HepG2 (cell line): Measurements from ENCODE around the gene SAYSD1. TPM values are rescaled to one million over a fixed set of nuclear protein-coding genes. Genes with fewer than 3 reads are reported as not detected.
A peak's percentile ranks its signal among the peaks of the same experiment; 100 is the strongest.

Experiments used
- ATM ChIP-seq: fragments of 450-650 bp; IDR thresholded peaks from 2 replicates; pipeline ENCODE4 v1.7.1; 2017; ENCODE audit warnings: mild to moderate bottlenecking, borderline replicate concordance
- CHCHD3 ChIP-seq: sonication (generic); formaldehyde crosslinking; IDR thresholded peaks from 2 replicates; pipeline ENCODE4 v1.8.0; 2022; ENCODE audit warnings: mild to moderate bottlenecking, missing genetic modification reagents, moderate library complexity
- KAT2B ChIP-seq: fragments of 150-350 bp; IDR thresholded peaks from 2 replicates; pipeline ENCODE4 v1.6.1; 2014; ENCODE audit warnings: low read depth, low read length, borderline replicate concordance
- MXD3 ChIP-seq: IDR thresholded peaks from 2 replicates; pipeline ENCODE4 v1.6.1; 2016; ENCODE audit warnings: mild to moderate bottlenecking, missing biosample characterization, missing genetic modification reagents
- NR0B2 ChIP-seq: sonication (generic); formaldehyde crosslinking; IDR thresholded peaks from 2 replicates; pipeline ENCODE4 v1.4.0; 2020; ENCODE audit warnings: mild to moderate bottlenecking, missing genetic modification reagents
- PTBP1 ChIP-seq: fragments of 200-400 bp; formaldehyde crosslinking; IDR thresholded peaks from 2 replicates; pipeline ENCODE4 v1.6.1; 2018; ENCODE audit warnings: low read length, low read depth; ENCODE audit not compliant: poor library complexity, severe bottlenecking
- RFX3 ChIP-seq: IDR thresholded peaks from 2 replicates; pipeline ENCODE4 v1.6.1; 2016; ENCODE audit warnings: missing biosample characterization, missing genetic modification reagents
- SNAPC4 ChIP-seq: sonication (generic); formaldehyde crosslinking; IDR thresholded peaks from 2 replicates; pipeline ENCODE4 v1.4.0; 2020; ENCODE audit warnings: mild to moderate bottlenecking, missing genetic modification reagents
- SRF ChIP-seq: IDR thresholded peaks from 2 replicates; pipeline ENCODE4 v1.6.1; 2011; ENCODE audit warnings: mild to moderate bottlenecking, low read depth, low read length, moderate library complexity
- STAT5B ChIP-seq: sonication (generic); formaldehyde crosslinking; IDR thresholded peaks from 2 replicates; pipeline ENCODE4 v1.4.0; 2020; ENCODE audit warnings: missing genetic modification reagents
- THAP7 ChIP-seq: sonication (generic); formaldehyde crosslinking; IDR thresholded peaks from 2 replicates; pipeline ENCODE4 v1.8.1; 2023; ENCODE audit warnings: mild to moderate bottlenecking, missing genetic modification reagents
- ZFP36 ChIP-seq: fragments of 150-350 bp; IDR thresholded peaks from 2 replicates; pipeline ENCODE4 v1.6.1; 2018; ENCODE audit warnings: borderline replicate concordance, low read length, low read depth; ENCODE audit not compliant: partially characterized antibody
- ZNF225 ChIP-seq: sonication (generic); formaldehyde crosslinking; IDR thresholded peaks from 2 replicates; pipeline ENCODE4 v1.4.0; 2020; ENCODE audit warnings: mild to moderate bottlenecking, missing genetic modification reagents
- ZNF441 ChIP-seq: sonication (generic); formaldehyde crosslinking; IDR thresholded peaks from 2 replicates; pipeline ENCODE4 v1.7.0; 2021; ENCODE audit warnings: missing genetic modification reagents, borderline replicate concordance
- ZNF556 ChIP-seq: sonication (generic); formaldehyde crosslinking; IDR thresholded peaks from 2 replicates; pipeline ENCODE4 v1.4.0; 2020; ENCODE audit warnings: mild to moderate bottlenecking, missing genetic modification reagents, borderline replicate concordance
- ZNF703 ChIP-seq: sonication (generic); formaldehyde crosslinking; IDR thresholded peaks from 2 replicates; pipeline ENCODE4 v1.5.1; 2020; ENCODE audit warnings: missing genetic modification reagents, mild to moderate bottlenecking, moderate library complexity, borderline replicate concordance
- ZNF816 ChIP-seq: sonication (generic); formaldehyde crosslinking; IDR thresholded peaks from 2 replicates; pipeline ENCODE4 v1.8.0; 2022; ENCODE audit warnings: missing genetic modification reagents, mild to moderate bottlenecking, borderline replicate concordance
- ZSCAN5A ChIP-seq: sonication (generic); formaldehyde crosslinking; IDR thresholded peaks from 2 replicates; pipeline ENCODE4 v1.8.0; 2022; ENCODE audit warnings: mild to moderate bottlenecking, missing genetic modification reagents, borderline replicate concordance
- polyA plus RNA-seq, 8 experiments: library from polyadenylated mRNA; depleted of rRNA in 3 of 8; stranded (reverse) in 7 of 8; unstranded in 1 of 8; fragments of >200 nt; fragmentation: Illumina TruSeq in 4 of 8; extraction: Trizol in 4 of 8; gene quantifications; 2 replicates each; pipeline versions ENCODE4 v1.2.1 to v1.2.3, GENCODE V29; 2011 to 2016; ENCODE audit warnings: low read depth in 4 of 8, missing spikeins in 1 of 8, mixed read lengths in 1 of 8; ENCODE audit not compliant: insufficient read depth in 1 of 8
- total RNA-seq, 5 experiments: library from RNA; depleted of rRNA; stranded (reverse); fragments of >200 nt; fragmentation: Illumina TruSeq; extraction: Trizol; gene quantifications; 2 replicates each; pipeline ENCODE4 v1.2.3, GENCODE V29; 2016; ENCODE audit warnings: low read depth in 1 of 5

Gene SAYSD1
- total and polyA plus RNA-seq, 2 of the 13 experiments (the other 11 are each of a cell fraction or from before 2014, with no cell fraction given), result 10.1 to 16.0 TPM

- TF ChIP-seq SNAPC4 (CRISPR knock-in tag), result peak; percentile 62; the same call in 1 of the 2 replicates
- TF ChIP-seq ZNF556 (CRISPR knock-in tag), result peak; percentile 80
- TF ChIP-seq CHCHD3 (CRISPR knock-in tag), result peak; percentile 99
- TF ChIP-seq MXD3 (CRISPR knock-in tag), result peak; percentile 97
- peak; percentile 71 for TF ChIP-seq PTBP1
- TF ChIP-seq ZNF225 (CRISPR knock-in tag), result peak; percentile 99
- peak; percentile 85; the same call in 1 of the 2 replicates for TF ChIP-seq ZNF703 (CRISPR knock-in tag)
- peak; percentile 96; the same call in 1 of the 2 replicates for TF ChIP-seq ZNF816 (CRISPR knock-in tag)
- no peak for TF ChIP-seq SRF
- no peak for TF ChIP-seq KAT2B
- TF ChIP-seq RFX3, result no peak
- TF ChIP-seq ATM, result no peak
- peak; percentile 77; the same call in 1 of the 2 replicates for TF ChIP-seq THAP7 (CRISPR knock-in tag)
- peak; percentile 87; the same call in 1 of the 2 replicates for TF ChIP-seq ZSCAN5A (CRISPR knock-in tag)
- TF ChIP-seq ZFP36, result no peak
- TF ChIP-seq NR0B2 (CRISPR knock-in tag), result peak; percentile 98
- peak; percentile 73 for TF ChIP-seq ZNF441 (CRISPR knock-in tag)
- TF ChIP-seq STAT5B (CRISPR knock-in tag), result no peak
These were observed at the start of gene SAYSD1 (continued) for GRCh38 chr6:39114704-39115599.
